C4-2B (cell line): ENCODE data around the gene HOPX.

Experiments
- ZFX ChIP-seq: fragments of 450-650 bp; IDR thresholded peaks from 2 replicates; pipeline ENCODE4 v1.6.1; 2017
- TF ChIP-seq, protein P1 (sequence below): fragments of 450-650 bp; conservative IDR thresholded peaks from 2 replicates; pipeline ENCODE4 v1.5.1; 2017; ENCODE audit warnings: mild to moderate bottlenecking

DNA sequence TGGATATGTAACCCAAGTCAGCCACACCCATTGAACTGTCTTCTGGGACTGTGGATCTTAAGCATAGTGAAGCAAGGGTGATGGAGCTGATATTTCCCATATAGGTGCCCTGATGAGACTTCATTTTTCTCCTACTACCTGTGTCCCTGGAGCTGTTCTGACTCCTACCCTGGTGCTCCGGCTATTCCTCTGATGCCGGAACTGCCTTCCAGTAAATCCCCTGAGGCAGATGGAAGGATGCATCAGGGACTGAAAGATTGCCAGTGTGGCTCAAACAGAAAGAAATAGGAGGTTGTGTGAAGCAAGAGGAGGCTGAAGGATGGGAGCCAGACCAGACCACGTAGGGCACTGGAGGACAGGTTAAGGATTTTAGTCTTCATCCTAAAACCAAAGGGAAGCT lies 74.7 kb downstream of the HOPX start:
- TF ChIP-seq, protein P1, sequence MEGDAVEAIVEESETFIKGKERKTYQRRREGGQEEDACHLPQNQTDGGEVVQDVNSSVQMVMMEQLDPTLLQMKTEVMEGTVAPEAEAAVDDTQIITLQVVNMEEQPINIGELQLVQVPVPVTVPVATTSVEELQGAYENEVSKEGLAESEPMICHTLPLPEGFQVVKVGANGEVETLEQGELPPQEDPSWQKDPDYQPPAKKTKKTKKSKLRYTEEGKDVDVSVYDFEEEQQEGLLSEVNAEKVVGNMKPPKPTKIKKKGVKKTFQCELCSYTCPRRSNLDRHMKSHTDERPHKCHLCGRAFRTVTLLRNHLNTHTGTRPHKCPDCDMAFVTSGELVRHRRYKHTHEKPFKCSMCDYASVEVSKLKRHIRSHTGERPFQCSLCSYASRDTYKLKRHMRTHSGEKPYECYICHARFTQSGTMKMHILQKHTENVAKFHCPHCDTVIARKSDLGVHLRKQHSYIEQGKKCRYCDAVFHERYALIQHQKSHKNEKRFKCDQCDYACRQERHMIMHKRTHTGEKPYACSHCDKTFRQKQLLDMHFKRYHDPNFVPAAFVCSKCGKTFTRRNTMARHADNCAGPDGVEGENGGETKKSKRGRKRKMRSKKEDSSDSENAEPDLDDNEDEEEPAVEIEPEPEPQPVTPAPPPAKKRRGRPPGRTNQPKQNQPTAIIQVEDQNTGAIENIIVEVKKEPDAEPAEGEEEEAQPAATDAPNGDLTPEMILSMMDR, result no peak
- no peak for TF ChIP-seq ZFX
